Uterine smooth muscle cell (primary cell): Measurements from ENCODE around the gene BRINP2. TPM values are rescaled to one million over a fixed set of nuclear protein-coding genes. Genes with fewer than 3 reads are reported as not detected.

Experiments used
- total RNA-seq: library from RNA; depleted of rRNA; stranded (reverse); fragments of >200 nt; gene quantifications from 2 replicates; pipeline ENCODE4 v1.2.3, GENCODE V29; 2014

The BRINP2 gene, protein sequence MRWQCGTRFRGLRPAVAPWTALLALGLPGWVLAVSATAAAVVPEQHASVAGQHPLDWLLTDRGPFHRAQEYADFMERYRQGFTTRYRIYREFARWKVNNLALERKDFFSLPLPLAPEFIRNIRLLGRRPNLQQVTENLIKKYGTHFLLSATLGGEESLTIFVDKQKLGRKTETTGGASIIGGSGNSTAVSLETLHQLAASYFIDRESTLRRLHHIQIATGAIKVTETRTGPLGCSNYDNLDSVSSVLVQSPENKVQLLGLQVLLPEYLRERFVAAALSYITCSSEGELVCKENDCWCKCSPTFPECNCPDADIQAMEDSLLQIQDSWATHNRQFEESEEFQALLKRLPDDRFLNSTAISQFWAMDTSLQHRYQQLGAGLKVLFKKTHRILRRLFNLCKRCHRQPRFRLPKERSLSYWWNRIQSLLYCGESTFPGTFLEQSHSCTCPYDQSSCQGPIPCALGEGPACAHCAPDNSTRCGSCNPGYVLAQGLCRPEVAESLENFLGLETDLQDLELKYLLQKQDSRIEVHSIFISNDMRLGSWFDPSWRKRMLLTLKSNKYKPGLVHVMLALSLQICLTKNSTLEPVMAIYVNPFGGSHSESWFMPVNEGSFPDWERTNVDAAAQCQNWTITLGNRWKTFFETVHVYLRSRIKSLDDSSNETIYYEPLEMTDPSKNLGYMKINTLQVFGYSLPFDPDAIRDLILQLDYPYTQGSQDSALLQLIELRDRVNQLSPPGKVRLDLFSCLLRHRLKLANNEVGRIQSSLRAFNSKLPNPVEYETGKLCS
- total RNA-seq, result 0.12 and 0.22 TPM in 2 replicates

DNA sequence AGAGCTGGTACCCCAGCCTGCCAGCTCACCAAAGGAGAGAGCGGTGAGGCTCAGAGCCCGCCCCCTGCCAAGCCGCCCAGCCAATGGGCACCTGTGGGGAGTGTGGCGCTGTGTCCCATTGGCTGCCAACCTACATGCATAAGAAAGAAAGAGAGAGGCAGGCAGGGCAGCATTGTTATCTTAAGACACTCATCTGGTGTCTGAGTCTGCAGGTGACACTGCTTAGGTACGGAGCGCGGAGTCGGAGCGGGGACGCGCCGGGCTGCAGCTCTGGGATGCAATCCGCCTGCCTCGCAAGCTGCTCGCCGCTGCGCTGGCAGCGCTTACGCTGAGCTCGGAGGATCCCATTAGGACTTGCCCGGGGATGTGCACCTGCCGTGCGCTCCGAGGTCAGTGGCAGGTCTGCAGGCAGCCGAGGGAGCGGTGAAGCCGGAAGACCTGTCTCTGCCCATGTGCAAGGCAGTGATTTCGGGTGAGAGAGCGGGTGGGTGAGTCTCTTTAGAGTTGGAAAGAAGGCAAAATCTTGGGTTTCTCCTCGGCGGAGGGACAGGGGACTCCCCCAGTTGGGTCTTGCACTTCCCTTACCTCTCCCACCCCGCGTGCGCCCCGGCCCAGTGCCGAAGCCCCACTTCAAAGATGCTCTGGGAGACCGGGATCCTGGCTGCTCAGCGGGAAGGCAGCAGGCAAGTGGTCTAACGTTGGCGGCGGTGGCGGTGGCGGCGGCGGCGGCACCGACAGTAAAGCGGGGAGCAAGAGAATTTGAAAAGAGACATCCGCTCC is at the start of gene BRINP2:
TSS of gene BRINP2 (plus strand) at position 203 of the 780 bp plus-strand sequence. CDS start 58,919 bp downstream, outside the sequence.

GRCh38 chr1:177164380-177165068 is 6.2 kb upstream of the BRINP2 start, which contains the start of gene ASTN1:
TSS of gene ASTN1 (minus strand) at chr1:177164712. CDS start at chr1:177164676, 36 bp downstream.

Other genes with a start within 250 kb of the BRINP2 start
- gene ASTN1, start 6.2 kb upstream of the BRINP2 start, total RNA-seq, result 0.22 and 0.75 TPM in 2 replicates